HG02884 (cell line): ENCODE data around the gene YKT6.
"Not testable (repeated sequence)": the region's sequence is repeated elsewhere in the genome, so short reads cannot be mapped to it uniquely, and the experiment has no call there.

Source experiments
- ATAC-seq: cut with Tn5 transposase; IDR thresholded peaks from one replicate; pipeline ENCODE4 v1.9.1; 2021; ENCODE audit warnings: mild to moderate bottlenecking, moderate library complexity; ENCODE audit not compliant: unreplicated experiment

The YKT6 gene

DNA sequence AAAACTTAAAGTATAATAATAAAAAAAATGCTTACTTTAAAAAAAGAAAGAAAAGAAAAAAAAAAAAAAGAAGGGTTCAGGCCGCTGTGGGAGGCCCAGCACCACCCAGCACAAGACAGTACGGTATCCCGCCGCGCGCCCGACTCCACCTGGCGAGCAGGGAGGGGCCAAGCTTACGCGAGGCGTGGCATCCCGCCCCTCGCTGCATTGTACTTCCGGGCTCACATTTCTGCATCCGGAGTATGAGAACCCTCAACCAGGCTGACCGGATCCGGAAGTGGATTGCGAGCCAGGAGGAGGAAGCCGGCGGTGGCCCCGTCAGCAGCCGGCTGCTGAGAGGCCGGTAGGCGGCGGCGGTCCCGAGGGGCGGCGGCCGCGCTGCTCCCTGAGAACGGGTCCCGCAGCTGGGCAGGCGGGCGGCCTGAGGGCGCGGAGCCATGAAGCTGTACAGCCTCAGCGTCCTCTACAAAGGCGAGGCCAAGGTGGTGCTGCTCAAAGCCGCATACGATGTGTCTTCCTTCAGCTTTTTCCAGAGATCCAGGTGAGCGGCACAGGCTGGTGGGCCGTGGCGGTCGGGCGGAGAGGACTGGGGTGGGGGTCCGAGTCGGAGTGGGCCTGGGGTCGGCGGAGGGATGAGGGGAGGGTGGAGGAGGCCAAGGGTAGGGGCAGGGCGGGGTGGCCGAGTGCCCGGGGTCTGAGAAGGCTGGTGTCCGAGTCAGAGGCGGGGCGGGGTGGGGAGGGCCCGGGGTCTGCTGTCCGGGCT is at the start of gene YKT6:
YKT6 (plus strand) TSS at position 280 of the 763 bp plus-strand sequence; CDS start at position 438, 158 bp downstream.
- peak; percentile 97 for ATAC-seq

DNA sequence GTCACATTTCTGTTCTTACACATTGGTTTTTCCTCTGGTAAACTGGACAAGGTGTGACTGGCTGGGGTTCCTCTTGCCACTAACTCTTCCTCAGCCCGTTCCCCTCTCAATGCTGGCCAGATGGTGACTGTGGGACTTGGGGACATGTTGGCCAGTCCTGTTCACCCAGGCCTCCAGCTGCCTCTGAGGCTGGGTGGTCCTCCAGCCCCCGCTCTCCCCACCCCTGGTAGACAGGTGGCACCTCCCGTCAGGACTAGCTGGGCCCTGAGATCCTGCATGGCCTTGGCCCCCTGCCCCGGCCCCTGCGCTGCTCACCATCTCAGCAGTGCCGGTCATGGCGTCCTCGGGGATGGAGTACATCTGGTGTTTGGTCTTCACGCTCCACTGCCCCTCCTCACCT is 48.8 kb upstream of the YKT6 start:
- no peak for ATAC-seq

DNA sequence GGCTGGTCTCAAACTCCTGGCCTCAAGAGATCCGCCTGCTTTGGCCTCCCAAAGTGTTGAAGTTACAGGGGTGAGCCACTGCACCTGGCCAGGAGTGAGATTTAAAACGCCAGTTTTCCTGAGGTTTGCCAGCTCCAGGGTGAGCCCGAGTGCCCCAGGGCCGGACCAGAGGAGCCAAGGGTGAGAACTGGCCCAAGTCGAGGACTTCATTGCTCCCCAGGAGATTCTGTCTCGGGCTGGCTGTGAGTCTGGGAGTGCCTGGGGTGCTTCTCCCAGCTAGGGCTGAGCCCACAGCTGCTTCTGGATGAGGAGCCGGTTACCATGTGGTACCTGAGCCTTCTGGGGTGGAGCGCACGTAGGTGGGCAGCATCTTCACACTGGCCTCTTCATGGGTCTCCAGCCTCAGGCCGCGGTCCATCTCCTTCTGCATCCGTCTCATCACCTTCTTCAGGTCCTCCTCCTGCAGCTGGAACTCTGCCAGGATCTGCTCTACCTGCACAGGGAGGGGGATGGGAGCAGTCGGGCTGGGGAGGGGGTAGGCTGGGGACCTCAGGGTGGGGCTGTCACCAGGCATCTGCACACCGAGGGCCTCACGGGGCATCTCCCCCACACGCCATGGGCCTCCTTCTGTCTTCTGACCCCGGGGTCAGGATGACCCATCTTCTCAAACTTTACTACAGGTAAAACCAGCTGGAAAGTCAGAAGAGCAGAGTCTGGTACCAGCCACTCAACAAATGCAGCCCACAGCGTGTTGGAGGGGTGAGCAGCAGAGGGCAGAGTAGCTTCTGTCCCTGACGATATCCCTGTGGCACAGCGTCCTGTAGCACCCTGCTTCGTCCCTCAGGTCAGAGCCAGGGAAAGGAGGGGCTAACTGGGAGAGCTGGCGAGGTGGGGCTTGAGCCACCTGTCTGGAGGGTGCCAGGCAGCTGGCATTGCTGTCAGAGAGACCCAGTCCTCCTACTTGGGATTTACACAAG is 47.5 kb upstream of the YKT6 start:
- no peak for ATAC-seq

DNA sequence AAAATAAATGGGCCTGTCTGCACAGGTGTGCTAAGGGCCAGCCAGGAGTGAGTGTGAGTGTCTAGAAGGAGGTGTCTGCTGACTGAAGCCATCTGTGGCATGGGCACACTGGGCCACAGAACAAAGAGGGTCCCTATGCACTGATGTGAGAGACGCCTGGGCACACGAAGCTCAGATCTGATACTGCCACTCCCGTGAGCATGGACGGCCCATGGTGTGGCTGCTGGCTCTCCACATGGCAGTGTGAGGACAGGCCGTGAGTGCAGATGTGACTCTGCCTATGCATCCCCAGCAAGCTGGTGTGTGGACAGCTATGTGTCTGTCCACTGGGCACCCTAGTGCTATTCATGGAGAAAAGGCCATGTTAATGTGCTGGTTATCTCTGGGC is 46.8 kb upstream of the YKT6 start:
- ATAC-seq: no peak

DNA sequence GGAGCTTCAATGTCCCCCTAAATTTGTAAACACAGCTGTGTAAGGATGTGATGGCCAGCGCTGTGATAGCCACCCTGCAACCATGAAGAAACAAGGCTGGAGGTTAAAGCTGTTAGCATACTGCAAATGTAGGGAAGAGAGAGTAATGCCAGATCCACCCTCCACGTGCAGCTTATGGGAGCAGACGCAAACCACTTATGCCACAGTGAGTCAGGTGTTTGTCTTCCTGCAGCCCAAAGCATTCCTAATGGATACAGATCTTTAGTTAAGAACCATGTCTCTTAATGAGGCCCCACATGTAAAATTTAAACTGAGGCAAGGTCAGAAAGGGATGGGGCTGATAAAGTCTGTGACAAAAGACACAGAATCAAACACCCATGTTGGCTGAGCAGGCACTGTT is 46.1 kb upstream of the YKT6 start:
- no peak for ATAC-seq

DNA sequence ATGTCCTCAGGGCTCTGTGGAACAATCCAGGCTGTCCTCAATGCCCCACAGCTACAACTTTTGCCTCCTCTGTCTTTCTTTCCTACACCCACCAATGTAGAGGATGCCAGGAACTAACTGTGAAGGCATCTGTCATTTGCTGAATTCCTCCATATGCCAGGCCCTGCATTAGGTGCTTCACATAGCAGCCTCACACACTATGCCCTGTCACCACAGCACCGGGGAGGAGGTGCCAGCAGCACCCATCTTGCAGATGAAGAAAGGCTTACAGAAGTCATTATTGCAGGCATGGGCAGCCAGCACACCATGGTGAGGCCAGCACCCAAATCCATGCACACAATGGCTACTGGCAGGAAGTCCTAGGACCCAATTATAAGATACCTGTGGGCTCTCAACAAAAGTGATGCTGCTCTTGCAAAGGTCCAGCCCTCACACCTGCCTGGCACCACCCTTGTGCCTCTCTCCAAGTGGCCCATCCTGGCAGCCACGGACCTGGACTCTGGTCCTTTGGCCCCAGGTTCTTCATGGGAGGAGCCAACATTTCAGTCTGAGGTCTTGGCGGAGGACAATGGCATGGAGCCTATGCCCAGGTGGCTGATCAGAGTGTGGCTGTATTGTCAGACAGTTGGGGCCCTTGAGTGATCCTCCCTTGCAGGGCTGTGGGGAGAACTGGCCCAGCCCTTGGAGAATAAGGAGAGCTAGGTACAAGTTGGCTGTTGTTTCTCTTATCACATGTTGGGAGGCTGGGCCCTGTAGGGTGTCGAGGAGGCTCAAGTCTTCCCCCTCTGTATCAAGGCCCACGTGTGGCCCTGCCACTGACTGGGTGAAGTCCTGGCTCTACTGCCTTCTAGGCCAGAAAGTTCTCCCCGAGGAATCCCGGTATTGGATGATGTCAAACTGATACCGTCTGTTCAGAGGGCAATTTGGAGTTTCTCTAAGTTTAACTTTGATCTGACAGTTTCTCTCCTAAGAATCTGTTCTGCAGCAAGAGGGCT is 45.3 kb upstream of the YKT6 start:
- no peak for ATAC-seq

DNA sequence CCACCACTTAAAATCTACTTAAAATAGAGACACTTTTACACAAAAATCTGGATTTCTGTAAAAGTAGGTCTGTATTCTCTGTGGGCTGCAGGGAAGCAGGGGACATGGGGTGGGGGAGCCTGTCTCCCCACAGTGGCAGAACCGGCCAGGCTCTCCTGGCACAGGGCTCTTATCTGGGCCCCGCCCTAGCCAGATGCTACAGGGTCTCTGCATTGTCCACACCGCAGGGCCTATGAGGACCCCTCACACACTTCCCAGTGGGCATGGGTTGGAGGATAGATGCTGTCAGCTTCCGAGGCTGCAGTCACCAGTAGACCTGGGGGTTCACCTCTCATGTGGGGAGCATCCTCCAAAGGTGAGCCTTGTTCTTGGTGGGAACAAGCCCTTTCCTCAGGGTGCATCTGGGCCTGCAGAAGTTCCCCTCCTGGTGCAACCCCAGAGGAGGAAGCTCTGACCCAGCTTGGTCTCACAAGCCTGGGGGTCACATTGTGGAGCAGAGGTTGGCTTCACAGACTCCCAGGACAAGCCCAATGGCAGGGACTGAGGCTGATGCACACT is 44.2 kb upstream of the YKT6 start:
- no peak for ATAC-seq

DNA sequence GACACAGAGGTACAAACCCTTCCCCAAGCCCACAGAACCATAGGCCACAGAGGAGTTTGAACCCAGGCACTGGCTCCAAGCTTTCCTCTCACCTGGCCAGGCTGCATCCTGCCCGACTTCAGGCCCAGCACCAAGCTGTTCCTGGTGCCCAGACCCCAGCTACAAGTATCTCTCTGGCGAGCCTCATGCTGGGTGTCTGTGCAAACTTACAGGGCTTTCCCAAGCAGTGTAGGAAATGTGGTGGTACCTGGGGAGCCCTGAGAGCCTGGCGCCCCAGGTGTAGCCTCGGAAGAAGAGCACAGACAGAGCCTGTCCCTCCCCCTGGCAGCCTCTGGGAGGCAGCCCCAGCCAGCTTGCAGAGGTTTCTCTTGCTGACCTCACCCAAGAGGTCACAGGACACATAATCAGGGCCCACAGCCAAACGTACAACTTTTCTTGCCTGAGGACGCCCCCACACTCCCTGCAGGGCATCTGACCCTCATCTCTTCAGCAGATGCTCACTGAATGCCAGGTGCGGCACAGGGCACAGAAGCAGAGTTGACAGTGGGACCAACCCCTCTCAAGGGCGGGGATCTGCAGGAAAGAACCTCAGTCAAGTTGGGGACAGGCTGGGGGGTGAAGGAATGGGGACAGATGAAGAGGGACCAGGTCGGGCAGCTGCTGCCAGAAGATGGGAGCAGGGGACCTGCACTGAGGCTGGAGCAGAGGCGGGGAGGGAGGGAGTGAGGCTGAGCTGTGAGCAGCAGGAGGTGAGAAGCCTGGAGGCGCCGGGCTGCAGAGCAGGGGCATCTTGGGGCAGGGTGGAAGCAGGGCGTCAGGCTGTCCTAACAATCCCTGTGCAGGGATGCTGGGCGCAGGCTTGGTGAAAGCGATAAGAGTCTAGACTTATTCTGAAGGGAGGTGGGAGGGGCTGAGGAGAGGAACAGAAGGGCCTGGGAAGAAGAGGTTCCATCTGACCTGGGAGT is 43.4 kb upstream of the YKT6 start:
- no peak for ATAC-seq

DNA sequence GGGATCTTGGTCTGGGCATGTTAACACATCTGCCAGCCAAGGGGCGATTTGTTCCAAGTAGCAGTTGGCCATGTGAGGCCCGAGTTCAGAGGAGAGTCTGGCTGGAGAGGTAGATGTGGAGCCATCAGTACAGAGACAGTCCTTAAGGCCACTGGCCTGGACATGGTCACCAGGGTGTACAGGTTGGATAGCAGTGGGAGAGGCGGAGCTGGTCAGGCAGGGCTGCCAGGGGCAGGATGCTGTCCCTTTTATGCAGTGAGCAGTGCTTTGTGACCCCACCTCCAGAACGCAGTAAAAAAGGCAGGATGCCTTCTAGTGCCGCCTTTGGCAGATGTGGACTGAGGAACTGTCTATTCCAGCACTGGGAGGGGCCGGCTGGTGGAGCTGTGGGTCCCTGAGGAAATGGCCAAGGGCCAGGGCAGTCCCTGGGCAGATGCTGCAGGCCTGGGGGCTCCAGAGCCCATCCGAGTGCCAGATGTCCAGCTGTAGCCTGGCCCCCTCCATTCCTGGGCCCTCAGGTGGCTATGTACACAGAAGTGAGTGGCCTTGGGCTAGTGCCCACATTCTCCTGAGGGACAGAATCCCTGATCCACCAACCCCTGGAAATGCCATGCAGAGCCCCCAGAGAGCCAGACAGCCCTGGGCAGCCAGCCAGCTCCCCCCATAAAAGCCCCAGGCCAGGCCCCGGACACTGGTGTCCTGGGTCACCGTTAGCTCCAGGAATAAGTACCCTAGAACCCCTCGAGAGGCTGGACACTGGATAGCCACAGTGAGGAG is 42.5 kb upstream of the YKT6 start:
- no peak for ATAC-seq

DNA sequence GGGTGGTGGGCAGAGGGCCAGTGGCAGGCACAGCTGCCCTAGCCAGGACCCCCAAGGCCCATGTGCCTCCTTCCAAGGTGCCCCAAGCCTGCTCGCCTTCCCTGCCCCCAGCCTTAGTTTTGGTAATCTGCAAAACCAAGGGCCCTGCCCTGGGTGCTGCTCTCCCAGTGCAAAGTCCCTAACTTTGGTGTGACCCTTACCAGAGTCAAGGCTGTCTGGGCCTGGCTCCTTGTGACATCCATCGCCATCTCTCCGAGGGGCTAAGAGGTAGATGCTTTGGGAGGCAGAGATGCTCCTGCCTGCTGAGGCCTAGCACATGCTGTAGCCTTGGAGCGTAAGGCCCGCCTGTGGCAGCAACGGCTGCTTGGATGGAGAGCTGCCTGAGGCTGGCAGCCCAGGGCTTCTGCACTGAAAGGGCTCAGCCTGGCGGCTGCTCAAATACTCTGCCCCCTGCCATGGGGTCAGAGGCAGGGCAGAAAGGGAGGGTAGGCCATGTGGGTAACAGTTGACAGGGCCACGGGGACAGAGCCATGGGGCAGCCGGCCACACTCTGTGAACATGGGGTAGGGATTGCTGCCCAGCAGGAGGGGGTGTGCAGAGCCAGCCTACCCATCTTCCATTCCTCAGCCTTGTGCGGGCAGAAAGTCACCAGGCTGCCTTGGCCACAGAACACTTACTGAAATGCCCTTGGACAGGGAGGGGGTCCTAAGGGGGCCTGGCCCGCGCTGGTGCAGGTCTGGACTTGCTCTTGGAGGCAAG is 41.7 kb upstream of the YKT6 start:
- no peak for ATAC-seq

DNA sequence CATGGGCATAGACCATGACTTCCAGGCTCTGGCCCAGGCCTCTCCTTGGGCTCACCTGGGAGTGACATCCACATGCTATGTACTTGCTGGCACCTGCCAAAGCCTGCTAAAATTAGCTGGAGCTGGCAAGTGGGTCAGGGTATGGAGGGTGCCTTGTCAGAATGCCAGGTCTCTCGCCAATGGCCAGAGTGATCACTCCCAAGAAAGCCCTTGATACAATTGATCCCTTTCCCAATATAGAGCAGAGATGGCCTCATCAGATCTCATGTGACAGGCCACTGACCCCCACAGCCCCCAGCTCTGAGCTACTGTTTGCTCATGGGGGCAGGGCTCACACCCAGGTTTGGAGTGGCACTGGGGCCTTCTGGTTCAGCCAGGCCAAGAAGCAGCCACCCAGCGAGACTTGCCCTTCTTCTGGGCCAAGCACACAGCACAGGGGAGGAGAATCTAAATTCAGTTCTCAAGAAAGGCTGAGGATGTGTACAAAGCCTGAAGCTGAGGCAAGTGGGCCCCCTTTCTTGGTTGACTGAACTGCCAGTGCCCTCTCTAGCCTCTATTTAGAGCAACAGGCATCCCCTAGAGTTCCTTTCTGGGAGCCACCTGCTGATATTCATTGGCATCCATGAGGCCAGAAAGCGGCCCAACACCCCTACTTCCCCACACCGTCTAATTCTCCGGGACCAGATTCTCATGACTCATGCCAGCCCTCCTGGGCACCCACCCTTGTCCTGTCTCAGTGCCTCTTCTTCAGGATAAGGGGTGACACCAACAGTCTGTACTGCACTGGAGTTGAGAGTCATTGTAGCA is 40.8 kb upstream of the YKT6 start:
- no peak for ATAC-seq

DNA sequence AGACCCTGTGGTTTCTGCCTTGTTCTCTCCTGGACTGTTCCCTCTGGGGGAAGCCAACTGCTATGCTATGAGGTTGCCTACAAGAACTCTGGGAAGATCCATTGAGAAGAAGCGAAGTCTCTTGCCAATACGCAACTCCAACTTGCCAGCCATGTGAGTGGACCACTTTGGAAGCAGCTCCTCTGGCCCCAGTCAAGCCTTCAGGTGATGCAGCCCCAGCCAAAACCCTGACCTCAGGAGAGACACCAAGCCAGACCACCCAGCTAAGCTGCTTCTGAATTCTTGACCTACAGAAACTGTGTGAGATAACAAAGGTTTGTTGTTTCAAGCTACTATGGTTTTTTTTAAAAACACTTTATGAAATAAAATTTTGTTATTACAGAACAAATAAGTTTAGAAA is 39.4 kb upstream of the YKT6 start:
- no peak for ATAC-seq

DNA sequence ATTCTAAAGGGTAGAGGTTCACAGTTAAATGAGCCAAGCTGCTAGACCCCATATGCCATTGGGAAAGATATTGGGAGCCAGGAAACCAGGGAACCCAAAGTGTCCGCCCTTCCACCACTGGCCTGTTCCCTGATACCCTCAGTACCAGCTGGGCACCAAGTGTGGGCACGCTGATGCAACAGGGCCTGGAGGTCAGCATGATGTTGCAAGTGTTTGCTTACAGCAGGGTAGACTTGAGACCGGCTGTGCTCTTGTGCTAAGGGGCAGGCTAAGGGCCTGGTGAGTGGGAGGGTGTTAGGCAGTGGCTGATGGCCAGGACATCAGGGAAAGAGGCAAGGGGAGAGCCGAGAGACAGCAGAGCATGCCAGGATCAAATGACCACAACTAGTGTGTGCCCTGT is 38.6 kb upstream of the YKT6 start:
- no peak for ATAC-seq

DNA sequence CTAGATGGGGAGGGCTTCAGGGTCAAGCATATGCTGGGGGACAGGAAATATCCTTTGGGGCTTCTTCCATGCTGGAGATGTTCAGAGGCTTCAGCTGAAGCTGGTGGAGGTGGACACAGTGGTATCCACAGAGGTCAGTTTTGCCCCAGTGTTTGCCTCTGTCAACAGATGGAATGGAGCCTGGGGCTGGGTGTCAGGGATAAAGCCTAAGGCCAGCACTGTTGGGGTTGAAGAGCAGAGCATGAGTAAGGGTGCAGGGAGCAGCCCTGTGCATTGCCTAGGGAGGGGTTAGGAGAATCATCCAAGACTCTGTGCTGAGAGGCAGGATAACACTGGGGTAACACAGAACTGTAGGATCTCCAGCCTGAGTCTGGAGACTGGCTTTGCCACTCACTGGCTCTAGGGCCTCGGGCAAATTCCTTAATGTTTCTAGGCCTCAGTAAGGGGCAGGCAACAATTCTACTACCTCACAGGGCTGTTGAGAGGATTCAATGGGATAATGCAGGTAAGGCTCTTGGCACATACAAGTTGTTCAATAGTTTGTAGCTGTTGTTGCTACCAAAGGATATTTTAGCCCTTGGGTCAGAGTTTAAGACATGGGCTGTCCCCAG is 37.9 kb upstream of the YKT6 start:
- no peak for ATAC-seq

DNA sequence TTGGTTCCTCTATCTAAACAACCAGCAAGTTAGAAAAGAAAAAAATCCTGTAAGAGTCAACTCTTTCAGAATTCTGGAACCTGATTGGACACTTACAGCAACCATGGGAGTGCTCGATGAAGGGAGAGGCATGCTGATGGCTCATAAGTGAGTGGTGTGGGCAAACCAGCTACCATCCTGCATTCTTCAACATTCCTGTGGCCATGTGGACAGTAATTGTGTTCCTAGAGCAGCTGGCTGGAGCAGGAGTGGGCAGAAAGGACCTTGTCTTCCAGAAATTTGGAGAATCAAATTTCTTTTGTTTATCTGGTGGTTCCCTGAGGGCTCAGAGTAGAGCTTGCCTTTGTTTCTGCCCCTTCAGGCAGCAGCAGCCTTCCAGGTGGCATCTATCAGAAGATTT is 37.2 kb upstream of the YKT6 start:
- no peak for ATAC-seq

DNA sequence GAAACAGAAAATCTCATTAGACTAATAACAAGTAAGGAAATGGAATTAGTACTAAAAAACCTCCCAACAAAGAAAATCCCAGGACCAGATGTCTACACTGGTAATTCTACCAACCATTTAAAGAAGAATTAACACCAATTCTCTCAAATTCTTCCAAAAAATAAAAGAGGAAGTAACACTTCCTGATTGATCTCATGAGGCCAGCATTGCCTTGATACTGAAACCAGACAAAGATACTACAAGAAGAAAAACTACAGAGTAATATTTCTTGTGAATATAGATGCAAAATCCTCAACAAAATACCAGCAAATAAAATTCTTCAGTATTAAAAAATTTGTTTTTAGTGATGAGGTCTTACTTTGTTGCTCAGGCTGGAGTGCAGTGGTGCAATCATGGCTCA is 32.9 kb upstream of the YKT6 start:
- ATAC-seq: no peak

DNA sequence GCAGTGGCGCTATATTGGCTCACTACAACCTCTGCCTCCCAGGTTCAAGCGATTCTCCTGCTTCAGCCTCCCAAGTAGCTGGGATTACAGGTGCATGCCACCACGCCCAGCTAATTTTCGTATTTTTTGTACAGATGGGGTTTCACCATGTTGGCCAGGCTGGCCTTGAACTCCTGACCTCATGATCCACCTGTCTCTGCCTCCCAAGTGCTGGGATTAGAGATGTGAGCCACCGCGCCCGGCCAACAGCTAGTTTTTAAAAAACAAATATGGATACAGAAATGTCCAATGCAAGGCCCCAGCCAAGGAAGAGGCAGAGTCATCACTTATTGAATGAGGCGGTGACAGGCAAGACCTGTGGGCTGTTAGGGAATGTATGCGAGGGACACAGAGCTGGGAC is 28.9 kb upstream of the YKT6 start:
- ATAC-seq: not testable (repeated sequence)
